NCI-H1436 (cell line): Measurements from ENCODE around the gene CXCR2.

Experiments used
- DNase-seq: peaks from one replicate; lab custom pipeline; 2025; lab: John Stamatoyannopoulos, UW

Gene CXCR2

GRCh38 chr2:218186355-218186766, 60.5 kb downstream of the CXCR2 start:
- DNase-seq: peak; percentile 50
